Measurements from ENCODE around the gene ATXN1.
A peak's percentile ranks its signal among the peaks of the same experiment; 100 is the strongest.

ATXN1 gene

DNA sequence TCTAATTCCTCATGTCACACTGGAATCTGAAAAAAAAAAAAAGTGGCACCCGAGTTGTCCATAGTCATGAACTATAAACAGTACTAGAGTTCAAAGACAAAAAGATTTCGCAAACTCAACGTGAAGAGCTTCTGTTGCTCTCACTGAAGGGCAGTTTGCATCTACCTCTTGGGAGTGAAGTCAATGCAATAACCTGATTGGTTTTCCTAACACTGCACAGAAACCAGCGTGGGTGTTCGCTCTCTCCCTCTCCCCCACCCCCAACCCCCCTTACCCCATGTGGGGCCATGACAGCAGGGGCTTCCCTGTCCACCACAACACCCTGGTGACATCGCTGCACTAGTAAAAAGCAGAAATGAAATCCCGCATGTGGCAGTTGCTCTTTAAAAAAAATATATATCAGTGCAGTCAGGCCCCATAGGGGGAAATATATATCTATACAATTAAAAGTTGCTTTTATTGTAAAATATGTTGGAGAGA, 456.0 kb downstream of the ATXN1 start:
- peaks cover 2% of the 10 kb centered on the region for H3K36me3 ChIP-seq (ENCODE audit: control insufficient read depth, insufficient read depth, low read length)
- peak; percentile 79 for DNase-seq (ENCODE audit: extremely low read depth, insufficient read length)
- H3K4me3 ChIP-seq (replicated peaks; ENCODE audit: low read depth, low read length): peak overlapping the region; percentile 54
- no peaks in the 10 kb centered on the region for H3K27me3 ChIP-seq (replicated peaks; ENCODE audit: control insufficient read depth, insufficient read depth, low read length)
- TF ChIP-seq CTCF (IDR thresholded peaks at IDR 0.05; ENCODE audit: insufficient read depth, low read length, poor library complexity, severe bottlenecking): no peak

GRCh38 chr6:16302721-16303552, 458.3 kb downstream of the ATXN1 start:
- Histone ChIP-seq H3K36me3 (ENCODE audit: control insufficient read depth, insufficient read depth, low read length) (peaks cover 2% of the 10 kb centered on the region), H3K27me3 (replicated peaks; ENCODE audit: control insufficient read depth, insufficient read depth, low read length) (no peaks in the 10 kb centered on the region), H3K4me3 (replicated peaks; ENCODE audit: low read depth, low read length) (no peak overlapping the region)
- no peak for TF ChIP-seq CTCF (IDR thresholded peaks at IDR 0.05; ENCODE audit: insufficient read depth, low read length, poor library complexity, severe bottlenecking)
- no peak for DNase-seq (ENCODE audit: extremely low read depth, insufficient read length)

DNA sequence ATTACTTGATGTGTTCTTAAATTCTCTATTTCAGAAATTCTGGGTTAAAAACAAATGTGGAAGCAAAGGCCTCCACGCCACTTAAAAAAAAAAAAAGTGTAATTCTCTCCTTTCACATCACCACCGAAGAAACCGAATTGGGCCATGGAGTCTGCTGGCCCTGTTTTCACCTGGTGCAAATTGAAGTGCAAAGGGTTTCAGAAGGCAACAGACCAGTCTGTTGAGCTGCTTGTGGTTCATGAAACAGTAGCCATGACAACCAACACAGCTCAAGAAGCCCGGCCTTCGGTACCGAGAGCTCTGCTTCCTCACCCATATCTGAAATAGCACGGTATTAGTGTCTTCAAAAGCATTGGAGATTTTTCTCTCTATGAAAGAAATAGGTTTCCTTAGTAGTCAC, 459.7 kb downstream of the ATXN1 start:
- TF ChIP-seq CTCF (IDR thresholded peaks at IDR 0.05; ENCODE audit: insufficient read depth, low read length, poor library complexity, severe bottlenecking): no peak
- no peaks in the 10 kb centered on the region for H3K27me3 ChIP-seq (replicated peaks; ENCODE audit: control insufficient read depth, insufficient read depth, low read length)
- DNase-seq (ENCODE audit: extremely low read depth, insufficient read length): peak; percentile 33

DNA sequence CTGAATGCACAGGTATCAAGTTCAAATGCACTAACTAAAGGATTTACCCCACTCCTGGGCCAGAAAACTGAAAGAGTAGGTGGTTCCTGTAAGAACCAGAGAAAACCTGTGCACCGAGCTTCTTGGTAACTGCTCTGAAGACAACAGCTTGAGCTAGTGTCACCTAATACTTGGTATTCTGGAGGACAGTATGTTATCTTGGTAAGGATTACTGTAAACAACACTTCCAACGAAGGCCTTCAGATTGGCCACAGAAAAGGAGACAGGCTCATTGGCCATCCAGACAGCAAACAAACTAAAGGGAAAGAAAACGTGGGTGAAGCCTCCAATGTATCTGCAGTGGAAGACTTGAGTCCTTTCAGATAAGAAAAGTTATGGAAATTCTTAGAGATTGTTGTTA, 461.4 kb downstream of the ATXN1 start:
- TF ChIP-seq CTCF (IDR thresholded peaks at IDR 0.05; ENCODE audit: insufficient read depth, low read length, poor library complexity, severe bottlenecking): no peak
- Histone ChIP-seq H3K36me3 (ENCODE audit: control insufficient read depth, insufficient read depth, low read length) (peaks cover 2% of the 10 kb centered on the region), H3K27me3 (replicated peaks; ENCODE audit: control insufficient read depth, insufficient read depth, low read length) (no peaks in the 10 kb centered on the region), H3K4me3 (replicated peaks; ENCODE audit: low read depth, low read length) (no peak overlapping the region)
- no peak for DNase-seq (ENCODE audit: extremely low read depth, insufficient read length)

More for the DNA sequence above, 459.7 kb downstream of the ATXN1 start:
- H3K36me3 ChIP-seq (ENCODE audit: control insufficient read depth, insufficient read depth, low read length): peaks cover 2% of the 10 kb centered on the region
- H3K4me3 ChIP-seq (replicated peaks; ENCODE audit: low read depth, low read length): no peak overlapping the region

- no peak overlapping the region for H3K4me3 ChIP-seq (replicated peaks; ENCODE audit: low read depth, low read length)
- no peaks in the 10 kb centered on the region; the same call in 1 of the 2 replicates for H3K36me3 ChIP-seq (ENCODE audit: control insufficient read depth, insufficient read depth, low read length)
- TF ChIP-seq CTCF (IDR thresholded peaks at IDR 0.05; ENCODE audit: insufficient read depth, low read length, poor library complexity, severe bottlenecking): no peak
- no peak for DNase-seq (ENCODE audit: extremely low read depth, insufficient read length)
- no peaks in the 10 kb centered on the region for H3K27me3 ChIP-seq (replicated peaks; ENCODE audit: control insufficient read depth, insufficient read depth, low read length)
These were observed 465.1 kb downstream of the ATXN1 start for GRCh38 chr6:16296061-16296670.
